Subcutaneous abdominal adipose tissue (tissue), 5 donors: ENCODE data around the gene ME3.

Experiments
- H3K27ac ChIP-seq: one replicate; pipeline ENCODE4 v1.7.0; 2013; ENCODE audit warnings: low read depth, mild to moderate bottlenecking, inconsistent platforms, low read length, moderate library complexity
- H3K27me3 ChIP-seq, 5 donors: one replicate each; pipeline ENCODE4 v1.7.0; 2013; ENCODE audit warnings: low read length in 5 of 5, inconsistent platforms in 1 of 5; ENCODE audit not compliant: control insufficient read depth in 5 of 5, insufficient read depth in 4 of 5
- H3K36me3 ChIP-seq, 5 donors: one replicate each; pipeline ENCODE4 v1.7.0; 2013; ENCODE audit warnings: low read length in 5 of 5; ENCODE audit not compliant: control insufficient read depth in 5 of 5, insufficient read depth in 5 of 5
- H3K4me1 ChIP-seq, 5 donors: one replicate each; pipeline ENCODE4 v1.7.0; 2013; ENCODE audit warnings: low read length in 5 of 5, mild to moderate bottlenecking in 3 of 5, moderate library complexity in 1 of 5; ENCODE audit not compliant: control insufficient read depth in 5 of 5, insufficient read depth in 5 of 5
- H3K4me3 ChIP-seq, 5 donors: one replicate each; pipeline ENCODE4 v1.7.0; 2013; ENCODE audit warnings: low read length in 5 of 5, low read depth in 1 of 5
- H3K9ac ChIP-seq, 5 donors: one replicate each; pipeline ENCODE4 v1.7.0; 2013; ENCODE audit warnings: low read length in 5 of 5, mild to moderate bottlenecking in 4 of 5, moderate library complexity in 3 of 5
- H3K9me3 ChIP-seq, 5 donors: one replicate each; pipeline ENCODE4 v1.7.0; 2013; ENCODE audit warnings: low read length in 5 of 5; ENCODE audit not compliant: control insufficient read depth in 5 of 5
- donor health status: healthy.
- donor health status: healthy.
- donor health status: healthy.
- donor health status: healthy.
- donor health status: healthy.

ME3 gene

DNA sequence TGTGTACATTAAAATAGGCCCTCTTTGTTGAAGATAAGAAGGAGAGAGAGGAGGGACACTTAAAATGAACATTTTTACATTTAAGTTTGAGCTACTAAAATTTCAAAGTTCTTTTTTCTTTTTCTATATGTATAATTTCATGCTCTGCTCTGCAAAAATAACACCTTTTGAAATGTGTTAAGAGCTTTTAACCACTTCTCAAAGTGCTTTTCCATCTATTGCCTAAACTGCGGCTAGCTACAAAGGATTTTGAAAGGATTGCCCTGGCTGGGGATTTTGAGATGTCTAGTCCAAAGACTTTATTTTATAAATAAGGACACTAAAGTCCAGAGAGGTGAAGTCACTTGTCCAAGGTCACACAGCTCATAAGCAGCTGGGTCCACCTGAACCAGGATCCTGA is 159.3 kb downstream of the ME3 start:
- Histone ChIP-seq H3K9ac (no peak overlapping the region), H3K9me3 (no peaks in the 10 kb centered on the region), H3K27ac (no peak overlapping the region), H3K4me3 (no peak overlapping the region), H3K27me3 (no peaks in the 10 kb centered on the region), H3K36me3 (peaks cover 0 to 3% (median 0%) of the 10 kb centered on the region in 5 donors), H3K4me1 (peaks cover 2 to 23% (median 13%) of the 10 kb centered on the region in 5 donors)

DNA sequence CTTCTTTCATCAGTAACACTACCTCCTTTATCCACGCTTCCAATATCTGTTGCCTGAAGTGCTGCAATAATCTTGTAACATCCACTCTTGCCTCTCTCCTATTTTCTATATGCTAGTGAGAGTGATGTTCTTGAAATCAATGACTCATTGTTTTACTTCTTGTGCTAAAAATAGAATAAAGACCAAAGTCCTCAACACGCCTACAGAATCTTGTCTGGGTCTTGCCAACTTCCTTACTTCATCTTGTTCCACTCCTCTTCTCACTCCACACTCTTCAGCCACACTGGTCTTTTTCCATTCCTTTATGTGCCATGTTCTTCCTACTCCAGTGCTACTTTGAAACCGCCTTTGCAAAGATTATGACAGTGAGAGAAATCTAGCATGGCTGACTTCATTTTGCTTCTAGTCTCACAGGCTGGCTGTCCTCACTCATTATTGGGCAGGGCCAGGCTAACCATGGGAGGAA is 161.3 kb downstream of the ME3 start:
- Histone ChIP-seq H3K27ac (no peak overlapping the region), H3K36me3 (peaks cover 4 to 9% (median 6%) of the 10 kb centered on the region in 5 donors), H3K9ac (no peak overlapping the region), H3K4me3 (no peak overlapping the region), H3K4me1 (peaks cover 2 to 23% (median 13%) of the 10 kb centered on the region in 5 donors), H3K27me3 (no peaks in the 10 kb centered on the region), H3K9me3 (no peaks in the 10 kb centered on the region)

DNA sequence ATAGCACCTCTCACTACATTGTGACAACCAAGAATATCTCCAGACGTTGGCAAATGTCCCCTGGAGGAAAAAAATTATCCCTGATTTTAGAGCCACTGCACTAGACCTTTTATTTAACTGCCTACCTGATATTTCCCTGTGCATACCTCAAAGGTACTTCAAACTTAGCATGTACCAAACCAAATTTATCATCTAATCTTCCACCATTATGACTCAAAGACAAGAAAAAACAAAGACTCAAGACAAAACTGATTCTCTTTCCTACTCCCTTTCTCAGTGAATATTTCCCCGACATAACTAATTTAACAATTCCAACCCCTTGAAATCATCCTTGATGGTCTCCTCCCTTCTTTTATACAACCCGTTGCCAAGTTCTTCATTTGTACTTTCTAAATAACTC is 161.7 kb downstream of the ME3 start:
- Histone ChIP-seq H3K36me3 (peaks cover 4 to 12% (median 8%) of the 10 kb centered on the region in 5 donors), H3K27me3 (no peaks in the 10 kb centered on the region), H3K27ac (no peak overlapping the region), H3K9me3 (no peaks in the 10 kb centered on the region), H3K4me1 (peaks cover 2 to 19% (median 9%) of the 10 kb centered on the region in 5 donors), H3K4me3 (no peak overlapping the region), H3K9ac (no peak overlapping the region)

DNA sequence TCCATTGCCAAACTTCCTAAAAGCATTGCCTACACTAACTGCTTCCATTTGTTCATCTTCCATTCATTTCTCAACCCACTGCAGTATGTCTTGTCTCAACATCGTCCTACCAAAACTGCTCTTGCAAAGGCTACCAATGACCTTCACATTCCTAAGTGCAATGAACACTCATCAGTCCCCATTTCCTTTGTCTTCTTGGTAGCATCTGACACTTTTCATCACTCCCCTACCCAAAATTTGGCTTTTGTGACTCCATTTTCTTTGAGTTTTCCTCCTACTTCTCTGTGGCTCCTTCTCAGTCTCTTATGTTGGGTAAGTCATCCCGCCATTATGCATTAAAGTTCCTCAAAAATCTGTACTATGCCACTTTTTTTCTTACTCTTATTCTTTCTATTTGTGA is 162.3 kb downstream of the ME3 start:
- H3K27me3 ChIP-seq = no peaks in the 10 kb centered on the region
- no peak overlapping the region for H3K9ac ChIP-seq
- H3K4me3 ChIP-seq = no peak overlapping the region
- no peak overlapping the region for H3K27ac ChIP-seq
- no peaks in the 10 kb centered on the region for H3K9me3 ChIP-seq
- H3K4me1 ChIP-seq = peaks cover 2 to 16% (median 5%) of the 10 kb centered on the region in 5 donors
- peaks cover 4 to 16% (median 12%) of the 10 kb centered on the region in 5 donors for H3K36me3 ChIP-seq

DNA sequence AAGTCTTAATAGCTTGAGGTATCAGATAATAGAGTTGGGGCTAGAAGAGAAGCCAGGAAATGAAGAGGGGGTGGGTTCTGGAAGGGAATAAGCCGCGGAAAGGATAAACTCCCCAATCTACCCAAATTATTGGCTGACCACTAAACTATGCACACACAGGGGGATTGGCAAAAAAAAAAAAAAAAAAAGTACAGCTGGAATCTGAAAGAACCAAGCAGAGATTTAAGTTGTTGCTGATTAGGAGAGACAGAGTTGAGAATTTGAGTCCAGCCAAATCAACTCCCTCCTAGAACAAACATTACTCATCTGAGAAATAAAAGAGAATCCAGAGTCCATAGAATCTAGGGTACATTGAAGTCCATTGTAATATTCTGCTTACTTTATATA is 162.8 kb downstream of the ME3 start:
- Histone ChIP-seq H3K4me1 (peaks cover 2 to 16% (median 5%) of the 10 kb centered on the region in 5 donors), H3K27ac (no peak overlapping the region), H3K4me3 (no peak overlapping the region), H3K36me3 (peaks cover 4 to 16% (median 12%) of the 10 kb centered on the region in 5 donors), H3K9me3 (no peaks in the 10 kb centered on the region), H3K27me3 (no peaks in the 10 kb centered on the region), H3K9ac (no peak overlapping the region)

DNA sequence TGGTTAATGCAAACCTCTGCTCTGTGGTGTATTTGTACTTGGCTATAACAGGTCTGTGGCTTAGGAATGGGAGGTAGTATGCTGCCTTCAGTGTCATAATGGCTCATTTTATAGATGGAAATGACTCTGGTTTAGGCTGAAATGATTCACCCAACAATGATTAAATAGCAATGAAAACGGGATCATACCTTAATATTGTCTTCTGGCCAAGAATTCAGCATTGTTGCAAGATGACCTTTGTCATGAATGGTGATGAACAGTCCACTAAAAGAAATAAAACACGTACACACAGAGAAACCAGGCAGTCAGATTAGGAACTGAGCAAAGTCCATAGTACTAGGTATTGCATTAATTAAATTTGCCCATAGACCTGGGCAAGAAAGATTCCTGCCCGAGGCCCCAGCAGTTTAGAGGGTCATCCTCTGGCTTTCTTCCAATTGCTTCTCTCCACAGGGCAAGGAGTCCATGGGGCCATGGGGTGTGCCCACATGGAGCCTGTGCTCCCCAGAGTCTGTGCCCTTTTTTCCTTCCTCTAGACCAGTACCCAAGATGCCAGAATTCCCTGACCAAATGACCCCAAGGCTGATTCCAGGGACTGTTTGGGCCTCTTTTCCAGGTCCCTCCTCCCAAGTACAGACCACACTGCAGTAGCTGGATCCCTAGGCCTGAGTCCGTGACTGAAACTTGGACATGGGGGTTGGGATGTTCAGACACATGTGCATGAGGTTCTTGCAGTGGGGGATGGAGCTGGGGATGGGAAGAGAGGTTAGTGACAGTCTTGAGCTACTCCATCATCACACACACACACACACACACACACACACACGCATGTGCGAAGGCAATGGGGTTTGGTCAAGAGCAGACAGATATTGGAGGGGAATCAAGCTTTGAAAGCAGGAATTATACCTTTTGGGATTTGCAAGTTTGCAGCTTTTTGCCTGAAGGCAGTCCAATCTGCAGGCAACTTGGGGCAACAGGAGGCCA is 163.5 kb downstream of the ME3 start:
- Histone ChIP-seq H3K36me3 (peaks cover 4 to 16% (median 12%) of the 10 kb centered on the region in 5 donors), H3K27me3 (no peaks in the 10 kb centered on the region), H3K4me3 (no peak overlapping the region), H3K9me3 (no peaks in the 10 kb centered on the region), H3K4me1 (peaks cover 2 to 18% (median 5%) of the 10 kb centered on the region in 5 donors), H3K27ac (no peak overlapping the region), H3K9ac (no peak overlapping the region)

DNA sequence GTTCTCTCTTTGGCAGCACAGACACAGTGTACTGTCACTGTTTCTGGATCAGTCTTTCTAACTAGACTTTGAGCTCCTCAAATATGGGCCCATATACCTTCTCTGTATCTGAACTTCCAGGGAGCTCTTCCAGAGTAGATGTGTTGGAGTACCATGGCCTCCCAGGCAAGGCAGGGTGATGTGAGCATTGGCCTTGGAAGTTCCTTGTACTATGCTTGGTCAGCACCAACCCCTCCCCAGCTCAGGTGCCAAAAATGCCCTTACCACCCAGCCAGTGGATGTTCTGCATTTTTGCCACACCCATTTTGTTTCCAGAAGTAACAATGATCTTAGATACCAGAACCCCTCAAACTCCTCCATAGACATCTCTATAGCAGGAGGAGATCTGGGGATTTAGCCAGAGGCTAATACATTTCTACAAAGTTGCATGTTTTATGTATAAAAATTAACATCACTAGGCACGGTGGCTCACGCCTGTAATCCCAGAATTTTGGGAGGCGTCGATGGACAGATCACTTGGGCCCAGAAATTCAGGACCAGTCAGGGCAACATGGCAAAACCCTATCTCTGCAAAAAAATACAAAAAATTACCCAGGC is 165.1 kb downstream of the ME3 start:
- peaks cover 4 to 22% (median 15%) of the 10 kb centered on the region in 5 donors for H3K36me3 ChIP-seq
- H3K27ac ChIP-seq = no peak overlapping the region
- no peak overlapping the region for H3K4me3 ChIP-seq
- no peak overlapping the region for H3K9ac ChIP-seq
- no peaks in the 10 kb centered on the region for H3K9me3 ChIP-seq
- peaks cover 3 to 26% (median 10%) of the 10 kb centered on the region in 5 donors for H3K4me1 ChIP-seq
- no peaks in the 10 kb centered on the region for H3K27me3 ChIP-seq

DNA sequence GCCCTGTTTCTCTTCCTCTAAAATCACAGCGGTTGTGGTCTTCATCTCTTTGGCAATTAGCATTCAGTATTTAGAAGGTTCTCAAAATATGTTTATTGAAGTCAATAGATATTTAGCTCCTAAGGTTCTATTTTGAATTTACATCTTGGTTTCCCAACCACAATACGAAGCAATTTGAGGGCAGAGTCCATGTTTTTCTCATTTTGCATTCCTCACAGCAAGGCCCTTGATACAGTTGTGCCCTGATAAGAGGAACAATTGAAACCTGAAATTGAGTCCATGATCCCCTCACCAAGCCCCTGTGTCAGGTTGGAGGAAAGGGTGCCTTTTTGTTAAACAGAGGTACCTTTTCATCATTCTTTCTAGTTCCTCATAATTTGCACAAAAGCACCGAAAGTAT is 166.2 kb downstream of the ME3 start:
- no peak overlapping the region for H3K9ac ChIP-seq
- H3K4me3 ChIP-seq = no peak overlapping the region
- no peak overlapping the region for H3K27ac ChIP-seq
- H3K27me3 ChIP-seq = no peaks in the 10 kb centered on the region
- no peaks in the 10 kb centered on the region for H3K9me3 ChIP-seq
- H3K4me1 ChIP-seq = peaks cover 3 to 25% (median 10%) of the 10 kb centered on the region in 5 donors
- peaks cover 12 to 24% (median 17%) of the 10 kb centered on the region in 5 donors for H3K36me3 ChIP-seq

DNA sequence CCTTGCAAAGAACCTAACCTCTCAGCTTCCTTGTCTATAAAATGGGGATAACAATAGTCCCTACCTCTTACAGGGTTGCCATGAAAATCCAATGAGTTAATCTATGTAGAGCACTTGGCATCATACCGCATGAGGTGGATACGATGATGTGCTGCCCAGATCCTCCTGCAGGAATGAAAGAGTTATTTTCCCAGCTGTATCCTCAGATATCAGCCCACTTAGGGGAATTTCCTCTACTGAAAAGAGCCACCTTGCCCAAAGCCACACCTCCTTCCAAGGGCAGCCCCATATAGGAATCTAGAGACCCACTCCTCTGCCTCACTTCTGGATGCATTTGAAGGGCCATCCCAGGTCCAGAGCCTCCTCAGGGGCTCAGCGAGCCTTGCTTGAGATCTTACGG is 169.3 kb downstream of the ME3 start:
- no peak overlapping the region for H3K9ac ChIP-seq
- no peaks in the 10 kb centered on the region for H3K9me3 ChIP-seq
- H3K27me3 ChIP-seq = no peaks in the 10 kb centered on the region
- no peak overlapping the region for H3K27ac ChIP-seq
- no peak overlapping the region for H3K4me3 ChIP-seq
- peaks cover 12 to 24% (median 20%) of the 10 kb centered on the region in 5 donors for H3K36me3 ChIP-seq
- H3K4me1 ChIP-seq = peaks cover 0 to 12% (median 8%) of the 10 kb centered on the region in 5 donors

DNA sequence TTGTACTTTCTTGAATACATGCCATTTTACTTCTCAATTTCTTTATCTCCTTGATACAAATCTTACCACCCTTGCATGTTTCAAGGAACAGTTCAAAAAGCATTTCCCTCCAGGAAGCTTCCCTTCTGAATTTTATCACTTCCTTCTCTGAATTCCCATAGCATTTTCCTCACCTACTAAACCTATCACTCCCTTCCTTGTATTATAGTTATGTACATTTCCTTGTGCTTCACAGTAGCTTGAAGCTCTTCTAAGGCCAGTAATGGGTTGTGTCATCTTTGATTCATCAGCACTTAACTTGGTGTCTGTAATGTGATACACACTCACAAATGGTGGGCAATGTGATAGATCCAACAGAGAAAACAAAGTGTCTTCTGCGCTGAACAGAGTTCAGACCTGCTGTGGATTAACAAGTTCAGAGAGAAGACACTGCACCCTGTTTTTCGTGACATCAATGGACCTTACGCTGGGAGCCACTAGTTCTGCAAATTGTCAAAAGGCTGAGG is 170.2 kb downstream of the ME3 start:
- H3K27ac ChIP-seq = no peak overlapping the region
- H3K27me3 ChIP-seq = no peaks in the 10 kb centered on the region
- H3K4me3 ChIP-seq = no peak overlapping the region
- H3K36me3 ChIP-seq = peaks cover 13 to 29% (median 17%) of the 10 kb centered on the region in 5 donors
- no peaks in the 10 kb centered on the region for H3K9me3 ChIP-seq
- H3K9ac ChIP-seq = no peak overlapping the region
- peaks cover 4 to 21% (median 17%) of the 10 kb centered on the region in 5 donors for H3K4me1 ChIP-seq
